Stimulated activated CD4-positive, alpha-beta T cell treated with anti-CD3 and anti-CD28 coated beads, Interleukin-15, amount 100 ng/mL, for 1 hour (primary cell): ENCODE results near the gene EZH2.

Experiments
- DNase-seq, 2 donors: peaks; one replicate each; pipeline ENCODE4 v3.0.0-alpha.2; 2020; ENCODE audit warnings: low read depth in 1 of 2, low spot score in 1 of 2

EZH2 gene

DNA sequence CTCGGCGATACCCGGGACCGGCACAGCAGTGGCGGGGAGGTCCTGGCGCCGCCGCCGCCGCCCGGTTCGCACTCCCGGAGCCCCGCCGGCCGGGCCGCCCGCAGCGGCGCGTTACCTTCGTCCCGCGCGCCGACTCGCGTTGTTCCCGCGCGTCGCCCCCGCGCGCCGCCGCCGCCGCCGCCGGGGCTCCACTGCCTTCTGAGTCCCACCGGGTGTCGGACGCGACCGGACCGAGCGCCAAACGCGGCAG is at the start of gene EZH2:
EZH2 (minus strand) TSS at position 243 of the 250 bp plus-strand sequence. CDS start 36,993 bp downstream, outside the sequence.
- no peak for DNase-seq

DNA sequence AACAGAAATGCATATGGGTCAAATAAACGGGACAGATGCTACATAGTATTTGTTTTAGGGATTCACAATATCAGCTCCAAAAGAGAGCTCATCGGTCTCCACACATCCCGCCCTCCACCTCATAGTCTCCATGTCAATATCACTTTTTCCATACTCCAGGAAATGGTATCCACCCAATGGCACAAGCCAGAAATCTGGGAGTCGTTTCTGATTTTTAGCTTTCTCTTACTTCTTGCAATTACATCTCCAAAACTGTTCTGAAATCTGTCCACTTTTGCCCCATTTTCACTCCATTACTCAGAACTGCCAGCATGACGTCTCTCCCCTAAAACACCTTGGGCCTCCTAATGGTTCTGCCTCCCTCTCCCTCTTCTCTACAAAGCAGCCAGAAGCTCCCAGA is 47.4 kb upstream of the EZH2 start:
- DNase-seq: no peak

DNA sequence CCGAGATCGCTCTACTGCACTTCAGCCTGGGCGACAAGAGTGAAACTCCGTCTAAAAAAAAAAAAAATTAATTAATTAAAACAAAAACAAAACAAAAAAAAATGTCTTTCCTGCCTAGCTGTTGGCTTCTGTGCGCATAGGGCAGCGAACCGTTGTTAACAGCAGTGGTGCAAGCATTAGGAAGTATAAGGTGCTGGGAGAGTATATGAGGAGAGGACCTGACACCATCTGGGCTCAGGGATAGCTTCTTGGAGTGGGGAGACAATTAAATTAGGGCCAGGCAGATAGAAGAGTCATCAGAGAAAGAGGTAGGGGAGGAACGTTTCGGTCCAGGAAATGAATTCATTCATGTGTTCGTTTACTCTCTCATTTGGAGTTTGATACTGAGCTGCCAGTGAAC is 46.2 kb upstream of the EZH2 start:
- no peak for DNase-seq

DNA sequence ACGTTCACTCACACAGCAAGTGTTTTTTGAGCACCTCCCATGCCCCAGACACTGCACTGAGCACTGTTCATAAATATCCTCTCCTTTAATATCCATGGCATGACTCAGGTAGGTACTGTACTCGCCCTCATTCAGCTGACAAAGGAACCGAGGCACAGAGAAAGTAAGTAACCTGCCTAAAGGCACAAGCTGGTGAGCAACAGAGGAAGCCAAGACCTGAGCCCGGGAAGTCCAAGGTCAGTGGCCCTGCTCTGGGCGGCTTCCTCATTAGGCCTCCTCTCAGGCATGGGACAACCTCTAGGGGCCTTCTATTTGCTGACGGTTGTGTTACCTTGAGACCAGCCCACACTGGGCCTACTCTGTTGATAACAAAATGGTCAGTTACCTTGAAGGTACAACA is 45.1 kb upstream of the EZH2 start:
- DNase-seq: no peak

DNA sequence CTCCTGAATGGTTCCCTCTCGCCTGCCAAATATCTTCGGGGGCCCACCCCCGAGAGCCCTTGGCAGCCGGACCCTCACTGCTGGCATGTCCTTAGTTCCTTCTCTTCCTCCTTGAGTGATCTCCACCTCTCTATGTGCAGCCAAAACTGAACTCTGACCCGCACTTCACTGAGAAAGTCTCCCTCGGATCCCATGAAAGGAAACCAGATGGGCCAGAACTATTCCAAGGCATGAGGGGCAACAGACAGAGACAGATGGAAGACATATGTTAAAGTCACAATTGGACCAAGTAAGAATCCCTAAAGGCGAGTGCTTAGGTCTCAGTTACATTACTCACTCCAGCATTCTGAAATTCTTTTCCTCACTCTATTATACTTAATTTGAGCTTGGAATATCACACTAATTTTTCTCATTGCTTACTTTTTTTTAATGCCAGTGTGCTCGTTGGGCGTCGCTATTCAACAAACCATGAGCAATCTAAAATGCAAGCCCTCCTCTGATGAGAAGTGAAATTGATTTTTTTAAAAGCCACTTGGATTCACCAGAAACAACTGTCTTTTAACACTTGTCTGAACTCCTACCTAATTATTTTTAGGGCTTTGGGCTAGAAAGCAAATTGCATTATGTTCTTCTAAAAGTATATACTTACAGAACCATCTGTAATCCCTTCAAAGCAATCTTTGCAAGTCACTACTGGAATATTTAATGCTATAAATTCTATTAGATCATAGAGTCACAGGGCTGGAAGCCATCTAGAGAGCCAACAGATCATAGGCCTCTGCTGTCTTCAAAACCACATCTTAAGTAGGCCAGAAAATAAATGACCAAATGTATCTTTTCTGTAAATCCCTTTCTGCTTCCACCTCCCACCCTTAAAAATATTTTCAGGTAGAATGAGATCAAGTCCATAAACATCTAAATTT is 43.3 kb upstream of the EZH2 start:
- no peak for DNase-seq

DNA sequence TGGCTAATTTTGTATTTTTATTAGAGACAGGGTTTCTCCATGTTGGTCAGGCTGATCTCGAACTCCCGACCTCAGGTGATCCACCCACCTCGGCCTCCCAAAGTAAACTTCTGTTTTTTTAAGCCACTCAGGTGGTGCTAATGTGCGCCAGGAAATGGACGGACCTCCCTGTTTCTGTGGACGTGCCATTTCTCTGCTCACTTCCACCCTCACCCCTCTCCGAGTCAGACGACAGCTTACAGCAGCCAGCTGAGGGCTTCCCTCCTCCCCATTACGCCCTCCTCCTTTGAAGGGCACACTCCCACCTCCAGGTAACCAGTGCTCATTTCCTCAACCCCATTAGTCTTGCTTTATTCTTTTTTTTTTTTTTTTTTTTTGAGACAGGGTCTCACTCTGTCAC is 41.7 kb upstream of the EZH2 start:
- no peak for DNase-seq

DNA sequence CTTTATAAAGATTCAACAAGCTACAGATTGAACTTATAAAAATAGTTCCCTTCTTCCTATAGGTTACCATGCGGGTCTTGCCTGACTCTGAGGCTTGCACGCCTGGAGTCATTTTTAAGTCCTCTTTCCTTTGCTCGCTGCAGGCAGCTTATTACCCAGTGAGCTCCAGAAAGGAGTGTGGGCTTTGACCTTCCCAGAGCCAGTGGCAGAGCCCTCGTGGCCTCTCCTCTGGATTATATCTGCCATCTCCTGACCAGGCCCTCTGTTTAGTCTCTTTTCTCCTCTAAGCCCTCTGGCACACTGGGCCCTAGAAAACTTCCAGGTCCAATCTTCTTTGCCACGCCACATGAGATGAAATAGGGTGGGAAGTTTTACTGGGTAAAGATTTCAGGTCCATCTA is 39.9 kb upstream of the EZH2 start:
- no peak for DNase-seq

DNA sequence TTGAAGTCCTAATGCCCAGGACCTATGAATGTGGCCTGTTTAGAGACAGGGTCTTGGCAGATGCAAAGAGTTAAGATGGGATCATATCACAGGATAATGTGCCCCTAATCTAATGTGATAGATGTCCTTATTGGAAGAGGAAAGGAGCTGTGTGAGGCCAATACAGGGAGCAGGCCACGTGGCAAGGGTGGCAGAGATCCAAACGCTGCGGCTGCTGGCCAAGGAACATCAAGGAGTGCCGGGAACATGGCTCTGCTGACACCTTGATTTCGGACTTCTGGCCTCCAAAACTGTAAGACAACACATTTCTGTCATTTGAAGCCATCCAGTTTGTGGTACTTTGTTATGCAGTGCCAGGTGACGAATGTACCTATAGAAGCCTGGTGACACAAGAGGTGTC is 37.7 kb upstream of the EZH2 start:
- DNase-seq: no peak

DNA sequence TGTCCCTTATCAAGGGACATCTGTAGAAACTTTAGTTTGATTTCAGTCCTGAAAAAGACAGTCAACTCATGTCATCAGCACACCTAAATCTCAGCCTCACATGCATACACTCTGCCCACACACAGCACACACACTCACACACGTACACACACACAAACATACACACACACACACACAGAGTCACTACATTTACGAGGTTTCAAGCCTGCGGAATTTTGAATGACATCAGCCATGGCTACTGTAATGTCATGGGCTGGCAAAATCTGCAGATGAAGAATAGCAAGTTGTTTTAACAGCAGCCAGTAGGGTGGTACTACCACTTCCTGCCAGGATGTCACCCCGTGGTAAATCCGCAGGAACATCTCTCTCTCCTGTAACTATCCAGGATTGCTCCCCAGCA is 37.1 kb upstream of the EZH2 start:
- DNase-seq: no peak

DNA sequence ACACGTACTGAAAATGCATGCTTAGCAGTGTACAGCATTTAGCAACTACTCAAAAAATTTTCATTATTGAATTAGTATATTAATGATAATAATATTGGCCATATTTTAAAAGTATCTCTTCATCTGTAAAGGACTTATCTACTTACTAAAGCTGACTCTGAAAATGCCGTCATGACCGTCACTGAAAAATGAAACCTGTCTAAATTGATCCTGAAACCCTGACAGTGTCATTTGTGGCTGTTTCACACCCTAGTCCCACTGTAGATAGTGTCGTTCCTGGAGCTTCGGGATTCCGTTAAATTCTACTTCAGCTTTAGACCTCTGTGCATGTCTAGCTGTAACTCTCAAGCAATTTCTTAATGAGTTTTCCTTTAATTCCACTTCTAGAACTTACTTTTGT is 35.8 kb upstream of the EZH2 start:
- no peak for DNase-seq

DNA sequence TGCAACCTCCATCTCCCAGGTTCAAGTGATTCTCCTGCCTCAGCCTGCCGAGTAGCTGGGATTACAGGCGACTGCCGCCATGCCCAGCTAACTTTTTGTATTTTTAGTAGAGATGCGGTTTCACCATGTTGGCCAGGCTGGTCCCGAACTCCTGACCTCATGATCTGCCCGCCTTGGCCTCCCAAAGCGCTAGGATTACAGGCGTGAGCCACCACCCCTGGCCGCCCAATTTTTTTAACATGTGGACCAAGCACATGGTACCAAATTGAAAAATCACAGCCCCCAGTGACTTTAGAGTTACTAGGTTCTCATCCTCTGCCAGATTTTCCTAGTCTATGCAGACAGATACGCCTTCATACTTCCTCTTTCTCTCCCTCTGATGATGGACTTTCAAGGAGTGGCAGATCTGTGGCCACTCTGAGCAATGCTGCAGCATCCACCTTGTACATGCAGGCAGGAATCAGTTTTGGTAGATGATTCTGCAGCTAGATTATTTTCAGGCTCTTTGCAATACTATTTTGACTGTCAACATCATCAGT is 34.0 kb upstream of the EZH2 start:
- DNase-seq: no peak

DNA sequence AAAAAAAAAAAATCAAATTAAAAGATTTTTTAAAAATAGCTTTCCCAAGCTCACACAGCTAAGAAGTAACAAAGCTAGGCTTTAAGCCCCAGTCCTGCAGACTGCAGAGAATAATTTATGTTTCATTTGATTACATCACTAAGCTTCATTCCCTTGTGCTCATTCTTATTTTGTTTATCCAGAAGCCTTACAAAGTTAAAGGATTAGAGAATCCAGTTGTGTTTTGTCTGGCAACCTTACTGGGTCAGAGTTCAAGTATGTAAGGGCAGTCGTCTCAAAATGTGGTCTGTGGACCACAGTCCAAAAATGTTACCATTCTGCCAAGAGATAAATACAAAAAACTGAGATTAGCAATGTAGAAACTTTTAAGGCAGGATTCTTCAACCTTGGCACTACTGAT is 32.1 kb upstream of the EZH2 start:
- no peak for DNase-seq

DNA sequence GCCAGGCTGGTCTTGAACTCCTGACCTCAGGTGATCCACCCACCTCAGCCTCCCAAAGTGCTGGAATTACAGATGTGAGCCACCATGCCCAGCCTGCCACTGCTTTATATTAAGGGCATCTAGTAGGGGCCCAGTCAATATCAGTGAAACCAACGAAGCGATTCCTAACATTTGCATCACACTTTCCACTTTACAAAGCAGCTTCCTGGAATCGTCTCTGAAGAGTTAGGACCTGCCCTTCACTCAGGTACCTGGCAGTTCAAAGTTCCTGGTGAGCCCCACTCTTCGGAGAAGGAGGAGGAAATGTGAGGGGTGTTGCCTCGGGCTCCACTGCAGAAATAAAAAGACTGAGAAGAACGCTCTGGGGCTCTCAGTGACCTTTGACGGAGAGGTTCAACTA is 31.1 kb upstream of the EZH2 start:
- no peak for DNase-seq

DNA sequence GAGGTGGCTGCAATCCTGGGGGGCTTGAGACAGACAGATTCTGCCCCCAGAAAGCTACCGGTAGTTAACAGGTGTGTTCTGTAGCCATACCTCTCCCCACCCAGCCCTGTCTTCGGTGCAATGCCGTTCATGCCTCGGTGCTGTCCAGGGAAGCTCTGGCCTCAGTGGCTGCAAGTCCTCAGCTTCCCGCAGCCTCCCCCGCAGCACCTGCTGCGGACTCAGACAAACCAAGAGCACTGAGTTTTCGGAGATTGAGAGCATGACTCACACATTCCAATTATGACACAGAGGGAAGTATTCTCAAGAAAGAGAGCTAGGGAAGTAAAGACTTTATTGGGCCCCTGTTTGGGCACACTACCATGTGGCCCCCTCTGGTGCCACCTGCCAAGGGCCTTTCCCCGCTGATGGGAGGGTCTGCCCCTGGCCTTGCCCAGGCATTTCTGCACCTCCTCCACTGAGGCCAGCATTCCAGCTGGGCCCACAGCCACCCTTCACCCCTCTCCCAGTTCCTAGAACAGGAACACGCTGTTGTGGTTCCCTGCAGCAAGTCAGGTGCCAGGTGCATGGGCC is 30.2 kb upstream of the EZH2 start:
- DNase-seq: peak in 1 of 2 donors; percentile 37

DNA sequence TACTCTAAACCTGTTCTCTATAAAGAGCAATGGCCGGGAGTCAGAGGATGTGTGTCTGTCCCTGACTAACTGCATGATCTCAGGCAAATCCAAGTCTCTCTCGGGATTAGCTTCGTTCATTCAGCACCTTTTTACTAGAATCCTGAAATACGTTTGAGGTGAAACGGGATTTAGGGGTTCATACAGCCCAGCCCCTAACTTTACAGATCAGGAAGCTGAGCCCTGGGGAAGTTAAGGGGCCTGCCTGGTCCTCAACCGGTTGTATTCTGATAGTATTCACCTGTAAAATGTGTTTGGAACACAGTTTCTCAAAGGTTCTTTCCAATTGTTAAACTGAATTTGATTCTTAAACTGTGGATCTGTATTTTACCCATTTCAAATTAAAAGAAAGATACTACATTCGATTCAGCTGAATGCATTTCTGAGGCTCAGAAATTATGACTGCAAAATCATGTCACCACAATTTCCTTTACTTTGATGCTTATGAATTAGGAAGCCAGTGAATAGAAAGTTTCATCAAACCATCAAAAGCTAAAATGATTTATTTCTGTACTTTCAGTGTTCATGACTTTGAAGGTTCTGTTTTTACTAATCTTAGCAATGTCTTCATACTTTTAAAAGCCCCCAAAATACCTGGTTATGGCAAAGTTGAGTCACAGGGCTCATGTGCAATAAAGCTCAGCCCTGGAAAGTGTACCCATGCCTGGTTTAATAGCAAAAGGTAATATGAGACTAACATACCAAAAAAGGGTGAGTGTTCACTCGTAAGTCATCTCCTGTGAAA is 28.9 kb upstream of the EZH2 start:
- DNase-seq: no peak

DNA sequence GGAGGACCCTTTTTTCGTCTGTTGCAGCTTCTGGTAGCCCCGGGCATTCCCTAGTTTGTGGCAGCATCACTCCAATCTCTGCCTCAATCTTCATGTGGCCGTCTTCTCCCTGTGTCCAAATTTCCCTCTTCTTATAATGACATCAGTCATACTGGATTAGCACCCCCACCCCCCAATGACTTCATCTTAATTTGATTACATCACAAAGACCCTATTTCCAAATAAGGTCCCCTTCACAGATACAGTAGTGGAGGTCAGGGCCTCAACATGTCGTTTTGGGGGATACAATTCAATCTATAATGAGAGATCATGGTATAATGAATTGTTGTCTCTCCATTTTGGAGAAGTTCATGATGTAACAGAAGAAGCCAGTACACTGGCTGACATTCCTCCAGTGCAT is 28.1 kb upstream of the EZH2 start:
- no peak for DNase-seq

DNA sequence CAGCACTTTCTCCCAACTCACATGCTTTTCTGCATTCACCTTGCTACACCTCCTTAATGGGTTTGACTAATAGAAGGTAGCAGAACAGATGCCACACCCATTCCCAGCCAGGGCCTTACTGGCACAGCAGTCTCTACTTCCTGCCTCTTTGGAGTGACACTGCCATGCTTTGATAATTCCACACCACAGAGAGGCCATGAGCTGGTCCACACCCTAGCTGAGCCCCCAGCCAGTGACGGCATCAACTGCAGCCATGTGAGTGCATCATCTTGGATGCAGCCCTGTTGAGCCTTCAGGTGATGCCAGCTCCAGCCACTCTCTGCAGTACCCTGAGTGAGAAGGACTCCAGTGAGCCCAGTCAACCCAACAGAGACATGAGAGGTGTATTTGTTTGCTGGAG is 27.5 kb upstream of the EZH2 start:
- no peak for DNase-seq

DNA sequence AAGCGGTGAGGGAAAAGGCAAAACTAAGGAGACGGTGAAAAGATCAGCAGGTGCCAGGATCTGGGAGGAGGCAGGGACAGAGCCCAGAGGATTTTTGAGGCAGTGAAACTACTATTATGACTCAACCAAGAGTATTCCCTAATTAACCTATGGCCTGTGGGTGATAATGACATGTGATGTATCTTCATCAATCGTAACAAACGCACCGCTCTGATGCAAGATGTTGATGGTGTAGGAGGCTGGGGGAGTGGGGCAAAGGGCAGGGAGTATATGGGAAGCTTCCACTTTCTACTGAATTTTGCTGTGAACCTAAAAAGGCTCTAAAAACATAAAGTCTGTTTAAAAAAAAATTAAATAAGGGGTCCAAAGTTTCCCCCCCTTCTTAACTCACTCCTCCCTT is 25.5 kb upstream of the EZH2 start:
- no peak for DNase-seq

DNA sequence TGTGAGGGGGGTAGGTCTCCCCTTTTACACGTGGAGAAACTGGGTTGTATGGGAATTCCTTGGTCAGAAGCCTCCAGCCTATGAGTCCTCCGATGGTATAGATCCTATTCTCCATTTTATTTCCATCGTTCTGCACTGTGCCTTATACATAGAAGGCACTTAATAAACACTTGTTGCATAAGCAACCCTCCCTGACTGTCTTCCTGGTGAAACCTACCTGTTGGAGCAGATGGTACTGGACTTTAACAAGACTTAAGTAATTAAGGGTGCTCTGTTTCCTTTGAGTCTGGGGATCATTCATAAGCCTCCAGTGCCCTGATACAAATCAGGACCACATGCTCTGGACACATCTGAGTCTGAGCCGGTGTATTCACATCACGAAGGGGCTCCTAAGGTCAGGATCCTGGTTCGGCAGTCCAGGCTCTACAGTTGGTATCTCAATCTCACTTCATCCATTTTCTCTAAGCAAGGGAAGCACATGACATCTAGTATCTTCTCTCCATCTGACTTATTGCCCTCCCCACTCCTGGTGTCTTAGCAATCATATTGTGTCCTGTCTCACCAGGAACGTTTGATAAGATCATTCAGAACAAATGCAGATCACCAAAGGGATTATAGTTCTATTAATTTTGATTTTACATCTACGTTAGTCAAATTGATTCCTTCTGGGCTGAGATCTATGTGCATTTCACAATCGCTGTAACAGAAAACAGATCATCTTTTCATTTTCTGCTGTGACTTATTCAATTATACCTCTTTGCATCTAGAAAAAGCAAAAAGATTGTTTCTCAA is 22.8 kb upstream of the EZH2 start:
- no peak for DNase-seq

DNA sequence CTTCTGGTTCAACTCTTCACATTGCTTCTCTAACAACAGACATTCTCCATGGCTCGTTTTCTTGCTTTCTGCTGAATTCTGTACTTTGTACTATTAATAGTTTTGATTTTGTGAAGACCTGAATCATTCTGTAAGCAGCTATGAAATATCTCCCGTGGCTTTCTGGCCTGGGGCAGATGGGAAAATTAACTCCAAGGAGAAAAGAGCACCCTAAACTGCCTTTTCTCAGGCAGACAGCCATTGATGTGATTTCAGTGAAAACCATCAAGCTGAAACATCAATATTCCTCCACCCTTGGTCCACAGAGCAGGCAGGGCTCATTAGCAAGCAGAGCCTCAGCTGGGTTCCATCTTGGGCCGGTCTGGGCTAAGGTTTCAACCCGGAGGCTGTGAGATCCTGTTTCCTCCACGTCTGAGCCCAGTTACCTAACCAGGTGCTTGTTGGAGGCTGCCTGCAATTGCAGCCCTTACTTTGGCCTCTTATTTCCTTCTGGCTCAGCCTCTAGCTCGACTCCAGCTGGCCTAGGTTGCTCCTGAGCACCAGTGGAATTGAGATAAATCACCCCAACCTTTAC is 21.1 kb upstream of the EZH2 start:
- no peak for DNase-seq

DNA sequence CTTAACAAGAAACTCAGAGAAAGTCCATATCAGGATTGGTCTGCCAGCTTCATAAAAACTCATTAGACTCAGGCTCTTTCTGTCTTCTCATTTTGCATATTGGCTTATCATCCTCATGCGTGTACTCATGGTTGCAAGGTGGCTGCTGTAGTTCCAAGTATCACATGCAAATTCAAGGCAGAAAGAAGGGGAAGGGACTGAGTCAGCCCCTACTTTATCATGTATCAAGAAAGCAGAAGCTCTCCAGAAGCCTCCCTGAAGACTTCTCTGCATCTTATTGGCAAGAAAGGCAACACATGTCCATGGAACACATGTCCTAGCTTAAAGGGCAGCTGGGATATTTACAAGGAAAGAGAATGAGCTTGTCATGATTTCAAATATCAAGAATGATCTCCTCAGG is 19.4 kb upstream of the EZH2 start:
- DNase-seq: no peak
